GM12892 (cell line): Measurements from ENCODE around the gene SNAI3.
A peak's percentile ranks its signal among the peaks of the same experiment; 100 is the strongest.

Experiments used
- DNase-seq: peaks from one replicate; pipeline ENCODE4 v3.0.0; 2011; ENCODE audit not compliant: insufficient read length
- FAIRE-seq: peaks from 2 replicates; lab custom pipeline; 2011; peaks lifted over from hg19 to GRCh38; lab: Jason Lieb, UNC
- POLR2A ChIP-seq: IDR thresholded peaks from 2 replicates; pipeline ENCODE4 v1.6.1; 2011; ENCODE audit warnings: low read depth, low read length, control low read depth
- POLR2AphosphoS5 ChIP-seq: IDR thresholded peaks from 2 replicates; pipeline ENCODE4 v1.6.1; 2011; ENCODE audit warnings: low read depth, low read length, control low read depth
- TAF1 ChIP-seq: IDR thresholded peaks from 2 replicates; pipeline ENCODE4 v1.6.1; 2011; ENCODE audit warnings: low read depth, mild to moderate bottlenecking, control low read depth, low read length, borderline replicate concordance

The SNAI3 gene

DNA sequence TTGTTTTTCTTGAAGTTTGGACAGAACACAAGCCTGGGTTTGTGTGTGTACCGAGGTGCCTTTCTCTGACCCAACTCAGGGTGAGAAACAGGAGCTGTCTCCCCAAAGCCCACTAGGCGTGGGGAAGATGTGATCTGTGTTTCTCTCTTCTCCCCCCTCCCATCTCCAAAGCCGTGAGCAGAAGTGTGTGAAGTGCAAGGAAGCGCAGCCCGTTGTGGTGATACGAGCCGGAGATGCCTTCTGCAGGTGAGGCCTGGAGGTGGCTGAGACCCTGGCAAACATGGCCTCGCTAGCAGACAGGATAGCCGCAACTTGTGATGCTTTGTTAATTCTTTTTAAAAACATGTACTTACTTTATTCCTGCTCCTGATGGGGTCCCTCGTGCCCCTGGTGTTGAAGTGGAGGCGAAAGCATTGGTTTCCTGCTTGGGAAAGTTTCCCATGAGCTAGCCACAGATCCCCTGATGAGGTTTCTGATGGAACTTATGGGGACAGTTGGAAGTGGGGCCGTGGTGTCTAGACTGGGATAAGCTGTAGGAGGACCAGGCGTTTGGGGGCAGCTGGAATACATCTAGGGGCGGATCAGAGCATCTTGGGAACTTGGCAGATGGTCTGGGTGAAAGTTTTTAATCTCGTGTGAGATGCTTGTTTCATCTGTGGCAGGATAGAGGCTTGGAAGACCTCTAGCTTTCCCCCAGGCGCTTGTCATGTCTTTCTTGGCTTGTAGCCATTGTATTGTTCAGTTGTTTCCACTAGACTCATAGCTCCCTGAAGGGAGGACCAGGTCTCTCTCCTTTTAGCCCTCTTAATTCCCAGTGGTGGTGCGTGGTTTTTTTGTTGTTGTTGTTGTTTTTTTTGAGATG, 20.9 kb upstream of the SNAI3 start:
- DNase-seq (no peak), FAIRE-seq (peak; percentile 36)
- TF ChIP-seq POLR2A (no peak), POLR2AphosphoS5 (no peak), TAF1 (no peak)

DNA sequence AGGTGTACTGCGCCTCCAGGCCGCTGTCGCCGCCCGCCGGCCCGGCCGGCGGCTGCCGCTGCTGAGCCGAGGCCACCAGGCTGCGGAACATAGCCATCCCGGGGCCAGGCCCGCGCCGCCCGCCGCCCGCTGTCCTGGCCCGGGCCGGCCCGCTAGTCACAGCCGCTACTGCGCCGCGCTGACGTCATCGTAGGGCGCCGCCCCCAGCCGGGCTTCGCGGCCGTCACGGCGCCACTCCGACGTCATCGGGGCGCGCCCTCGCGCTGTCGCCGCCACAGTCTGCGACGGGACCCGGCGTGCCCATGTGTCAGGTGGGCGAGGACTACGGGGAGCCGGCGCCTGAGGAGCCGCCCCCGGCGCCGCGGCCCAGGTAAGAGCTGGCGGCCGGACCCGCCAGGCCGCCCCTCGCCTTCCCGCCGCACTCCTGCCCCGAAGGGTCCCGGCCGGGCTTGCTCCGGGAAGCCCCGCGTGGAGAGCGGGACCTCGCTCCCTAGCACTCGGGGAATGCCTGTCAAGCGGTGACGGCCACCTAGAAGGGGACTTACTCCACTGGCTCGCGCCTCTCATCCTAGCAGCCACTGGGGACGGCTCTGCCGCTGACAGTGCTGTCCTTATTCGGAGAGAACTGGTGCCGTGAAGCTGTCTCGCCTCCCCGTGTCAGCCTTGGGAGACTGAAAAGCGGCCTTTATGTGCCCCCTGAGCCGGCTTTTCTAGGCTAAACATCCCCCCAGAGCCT, 20.1 kb upstream of the SNAI3 start, which contains the start of the genes CTU2 and RNF166:
CTU2 (plus strand) TSS at position 275 of the 736 bp plus-strand sequence; CDS start at position 303, 28 bp downstream.
RNF166 (minus strand) TSS at position 180 of the 736 bp plus-strand sequence; CDS start at position 97, 83 bp downstream.
- FAIRE-seq (peak; percentile 100), DNase-seq (peak; percentile 99)
- peak; percentile 58; the same call in 1 of the 2 replicates for TF ChIP-seq POLR2A
- 0 out of 2 replicates have a peak, but pooled peaks have one; percentile 27 for TF ChIP-seq POLR2AphosphoS5
- no peak for TF ChIP-seq TAF1

DNA sequence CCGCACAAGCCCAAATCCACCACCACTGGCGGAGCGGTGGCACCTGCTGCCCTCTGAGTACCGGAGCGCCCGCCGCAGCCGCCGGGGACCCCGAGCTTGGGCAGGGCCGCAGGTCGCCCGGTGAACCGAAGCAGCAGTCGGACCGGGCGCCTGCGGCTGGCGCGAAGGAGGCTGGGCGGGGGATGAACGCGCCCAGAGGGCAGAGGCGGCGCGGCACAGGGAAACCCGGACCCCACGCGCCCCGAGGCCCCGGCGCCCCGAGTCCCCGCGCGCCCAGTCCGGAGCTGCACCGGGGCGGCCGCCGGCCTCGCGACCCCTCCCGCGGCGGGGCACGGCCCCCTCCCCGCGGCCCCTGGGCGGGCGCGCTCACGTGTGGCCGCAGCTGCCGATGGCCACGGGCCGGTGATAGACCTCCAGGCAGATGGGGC, 19.5 kb upstream of the SNAI3 start:
- peak; percentile 14 for FAIRE-seq
- no peak for DNase-seq
- TF ChIP-seq POLR2AphosphoS5 (no peak), POLR2A (no peak), TAF1 (no peak)

DNA sequence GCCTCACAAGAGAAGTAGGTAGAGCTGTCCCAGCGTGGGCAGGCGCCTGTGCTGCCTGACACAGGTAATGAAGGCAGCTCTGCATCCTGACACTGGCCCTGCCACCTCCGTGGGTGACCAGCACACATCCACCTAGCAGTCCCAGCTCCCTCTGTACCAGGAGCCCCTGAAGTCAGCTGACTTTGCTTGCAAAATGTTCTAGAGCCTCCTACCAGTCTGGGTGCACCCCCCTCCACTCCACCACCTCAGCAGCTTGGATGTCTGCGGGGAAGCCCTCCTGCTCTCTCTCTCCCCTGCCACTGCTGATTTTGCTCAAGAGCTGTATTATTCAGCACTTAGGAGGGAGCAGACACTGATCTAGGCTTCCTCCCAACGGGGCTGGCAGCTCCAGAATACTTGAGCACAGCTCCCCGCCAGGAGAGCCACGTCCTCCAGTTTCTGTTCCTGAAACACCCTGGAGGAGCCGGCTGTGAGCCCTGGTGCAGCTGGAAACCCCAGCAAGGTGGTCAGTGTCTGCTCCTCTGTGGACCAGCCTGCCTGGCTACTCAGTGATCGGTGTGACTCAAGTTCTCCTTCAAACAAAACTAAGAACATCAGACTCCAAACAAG, 18.9 kb upstream of the SNAI3 start:
- FAIRE-seq (peak; percentile 78), DNase-seq (no peak)
- TF ChIP-seq POLR2A (no peak), POLR2AphosphoS5 (no peak), TAF1 (no peak)

DNA sequence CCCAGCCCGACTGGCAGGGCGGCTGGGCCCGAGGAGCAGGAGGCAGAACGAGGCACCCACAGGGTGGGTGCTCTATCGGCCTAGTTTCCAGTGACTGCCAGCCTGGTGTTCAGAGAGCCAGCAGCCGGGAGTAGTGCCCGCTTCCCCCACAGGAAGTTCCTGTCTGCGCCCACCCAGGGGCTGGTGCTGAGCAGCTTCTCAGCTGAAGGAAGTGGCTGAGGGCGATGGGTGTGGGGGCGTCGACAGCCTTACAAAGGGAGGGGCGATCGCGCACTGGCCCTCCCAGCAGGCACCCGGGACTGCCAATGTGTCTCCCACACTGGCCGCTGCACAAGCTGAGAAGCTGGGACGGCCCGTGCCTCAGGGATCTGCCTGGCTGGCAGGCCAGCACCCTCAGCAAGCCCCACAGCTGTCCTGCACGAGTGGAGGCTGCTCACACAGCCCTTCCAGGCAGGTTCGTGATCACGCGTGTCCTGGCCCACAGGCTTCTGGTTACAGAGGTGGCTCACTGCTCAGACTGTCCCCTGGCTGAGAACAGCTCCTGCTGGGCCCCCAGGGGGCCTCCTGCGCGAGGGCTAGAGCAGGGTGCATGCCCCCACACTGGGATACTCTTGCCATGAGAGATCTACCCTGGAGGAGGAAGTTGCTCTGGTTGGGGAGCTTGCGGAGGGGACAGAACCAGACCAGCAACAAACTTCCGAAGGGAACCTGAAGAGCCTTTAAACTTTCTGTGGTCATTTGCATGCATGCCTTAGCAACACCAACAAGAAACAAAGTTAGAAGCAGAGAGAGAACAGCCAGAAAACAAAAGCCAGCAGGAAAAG, 17.4 kb upstream of the SNAI3 start:
- TF ChIP-seq POLR2A (no peak), POLR2AphosphoS5 (no peak), TAF1 (no peak)
- no peak for DNase-seq
- peak; percentile 84 for FAIRE-seq

DNA sequence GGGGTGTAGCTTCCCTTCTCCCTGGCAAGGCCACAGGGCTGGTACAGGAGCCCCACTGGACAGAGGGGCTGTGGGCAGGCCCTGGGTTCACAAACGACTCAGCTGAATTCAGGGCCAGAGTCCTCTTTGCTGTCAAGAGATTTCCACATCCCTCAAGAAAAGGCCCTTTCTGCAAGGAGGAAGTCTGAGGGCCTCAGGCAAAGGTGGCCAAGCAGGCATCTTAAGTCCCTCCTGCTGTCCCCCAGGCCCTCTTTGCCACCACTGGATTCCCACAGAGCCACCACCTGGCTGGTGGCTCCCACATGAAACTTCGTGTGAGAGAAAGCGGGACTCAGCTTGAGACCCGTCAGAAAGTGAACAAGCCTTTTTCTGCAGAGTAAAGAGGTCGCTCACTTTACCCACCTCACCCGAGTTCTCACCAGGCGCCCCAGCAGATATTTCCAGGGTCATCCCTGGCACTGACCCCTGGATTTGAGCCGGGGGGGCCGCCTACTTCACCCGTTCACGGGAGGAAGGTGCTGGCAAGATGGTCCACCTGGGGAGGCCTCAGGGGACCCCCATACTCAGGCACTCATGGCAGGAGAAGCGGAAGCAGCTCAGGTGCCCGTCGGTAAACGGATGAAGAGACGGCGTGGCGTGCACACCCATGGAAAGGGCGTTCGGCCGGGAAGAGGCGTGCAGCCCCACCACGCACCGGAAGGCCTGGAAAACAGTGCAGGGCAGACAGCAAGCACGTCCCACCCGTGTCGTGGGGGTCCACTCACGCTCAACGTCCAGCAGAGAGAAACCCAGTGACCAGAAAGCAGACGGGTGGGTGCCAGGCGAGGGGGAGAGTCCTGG, 16.3 kb upstream of the SNAI3 start:
- FAIRE-seq (no peak), DNase-seq (no peak)
- TF ChIP-seq POLR2A (no peak), POLR2AphosphoS5 (no peak), TAF1 (no peak)

DNA sequence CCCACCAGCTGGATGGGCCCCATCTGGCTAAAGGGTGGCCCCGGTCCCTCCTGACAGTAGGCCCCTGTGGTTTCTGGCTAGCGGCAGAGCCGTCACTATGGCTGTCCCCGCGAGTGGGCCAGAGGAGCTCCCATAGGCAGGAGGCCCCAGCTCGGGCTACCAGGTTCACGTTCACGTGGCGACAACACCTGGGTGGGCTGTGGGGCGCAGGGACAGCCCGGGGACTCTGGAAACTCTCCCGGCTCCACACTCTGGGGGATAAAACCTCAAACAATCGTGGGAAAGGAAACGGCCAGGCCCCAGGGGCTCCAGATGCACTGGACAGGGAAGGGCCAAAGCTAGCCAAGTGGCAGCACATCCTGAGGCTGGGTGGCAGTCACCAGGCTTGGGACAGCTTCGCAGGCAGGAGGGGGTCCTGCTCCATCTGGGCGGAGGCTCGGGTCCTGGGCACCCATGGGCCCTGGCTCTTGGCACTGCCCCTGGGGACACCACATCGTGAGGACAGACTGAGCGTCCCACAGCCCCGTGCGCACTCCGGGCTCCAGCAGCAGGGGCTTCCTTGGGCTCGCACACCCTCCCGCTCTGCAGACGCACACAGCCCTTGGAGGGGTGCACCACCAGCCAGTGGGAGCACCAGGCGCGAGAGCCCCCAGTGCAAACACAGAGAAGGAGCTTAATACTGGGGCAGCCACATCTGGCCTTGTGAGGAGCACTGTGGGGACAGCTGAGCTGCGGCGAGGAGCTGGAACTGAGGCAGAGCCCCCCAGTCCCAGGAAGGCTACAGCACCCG, 15.5 kb upstream of the SNAI3 start:
- FAIRE-seq, result no peak
- DNase-seq, result no peak
- TF ChIP-seq POLR2A, result no peak
- TF ChIP-seq TAF1, result no peak
- TF ChIP-seq POLR2AphosphoS5, result no peak

DNA sequence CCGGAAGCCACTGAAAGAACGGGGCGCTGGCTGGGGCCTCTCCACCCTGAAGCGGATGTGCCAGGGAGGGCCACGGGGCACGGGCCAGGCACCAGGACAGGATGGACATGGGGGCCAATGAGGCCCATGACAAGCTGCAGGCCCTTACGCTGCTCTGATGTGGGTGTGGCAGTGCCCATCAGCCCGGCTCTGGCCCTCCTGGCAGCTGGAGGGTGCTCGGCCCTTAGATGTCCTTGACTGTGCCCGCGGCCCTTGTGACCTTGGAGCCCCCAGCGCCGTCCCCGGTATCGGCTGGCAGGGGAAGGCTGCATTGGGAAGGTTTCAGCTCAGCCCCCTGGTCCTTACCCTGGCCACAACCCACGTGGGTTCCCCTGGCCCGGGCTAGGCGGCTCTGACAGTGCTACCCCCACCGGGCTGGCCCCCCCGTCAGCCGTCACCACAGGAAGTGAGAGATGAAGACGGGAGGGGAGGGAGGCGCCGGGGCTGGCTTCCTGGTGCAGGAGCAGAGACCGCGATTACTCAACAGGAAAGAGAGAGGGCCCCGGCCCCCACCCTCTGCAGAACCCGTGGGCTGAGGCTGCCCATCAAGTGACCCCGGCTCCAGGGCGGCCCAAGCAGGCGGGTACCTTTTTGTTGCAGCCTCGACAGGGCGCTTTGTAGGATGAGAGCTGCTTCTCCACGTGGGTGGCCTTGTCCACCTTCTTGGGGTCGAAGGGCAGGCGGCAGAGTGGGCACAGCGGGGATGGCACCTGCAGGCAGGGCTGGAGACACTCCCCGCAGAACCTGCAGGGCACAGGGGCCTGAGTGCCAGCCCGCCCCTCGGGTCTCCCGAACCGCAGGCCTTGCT, 14.6 kb upstream of the SNAI3 start:
- DNase-seq, result peak; percentile 97
- TF ChIP-seq POLR2A, result peak; percentile 59; the same call in 1 of the 2 replicates
- TF ChIP-seq TAF1, result no peak
- 0 out of 2 replicates have a peak, but pooled peaks have one; percentile 26 for TF ChIP-seq POLR2AphosphoS5
- FAIRE-seq, result peak; percentile 98
